Natural killer cell (primary cell): ENCODE measurements around the gene CHCHD5. TPM values are rescaled to one million over a fixed set of nuclear protein-coding genes. Genes with fewer than 3 reads are reported as not detected.

Experiments
- ATAC-seq, 3 donors: fragments of 150-1000 bp in 2 of 3; fragments of 200-7000 bp in 1 of 3; cut with Tn5 transposase; 1 replicate in 1 of 3; 2 replicates in 2 of 3; pipeline ENCODE4 v1.10.0; 2021; ENCODE audit warnings: mild to moderate bottlenecking in 2 of 3, moderate library complexity in 2 of 3
- DNase-seq, 2 donors: peaks; one replicate each; pipeline versions ENCODE4 v3.0.0 to v3.0.0-alpha.2; 2013 to 2021; ENCODE audit warnings: mixed read lengths in 1 of 2
- H3K27ac ChIP-seq: one replicate; pipeline ENCODE4 v1.5.1; 2013; ENCODE audit warnings: mild to moderate bottlenecking, low read length
- H3K27me3 ChIP-seq: one replicate; pipeline ENCODE4 v1.6.1; 2013; ENCODE audit warnings: low read length; ENCODE audit not compliant: control insufficient read depth, insufficient read depth
- H3K36me3 ChIP-seq: one replicate; pipeline ENCODE4 v1.6.1; 2013; ENCODE audit warnings: low read length; ENCODE audit not compliant: control insufficient read depth, insufficient read depth
- H3K4me1 ChIP-seq: one replicate; pipeline ENCODE4 v1.6.1; 2013; ENCODE audit warnings: low read length; ENCODE audit not compliant: control insufficient read depth, insufficient read depth
- H3K4me3 ChIP-seq: one replicate; pipeline ENCODE4 v1.5.1; 2013; ENCODE audit warnings: low read length
- H3K9me3 ChIP-seq: one replicate; pipeline ENCODE4 v1.6.1; 2013; ENCODE audit warnings: low read length; ENCODE audit not compliant: control insufficient read depth, insufficient read depth
- H3K27ac Mint-ChIP-seq, 2 donors: one replicate each; pipeline ENCODE4 v1.8.0; 2022; ENCODE audit warnings: mild to moderate bottlenecking in 2 of 2, mixed read lengths in 2 of 2, moderate library complexity in 1 of 2
- H3K27me3 Mint-ChIP-seq, 2 donors: one replicate each; pipeline ENCODE4 v1.8.0; 2022; ENCODE audit warnings: low read depth in 2 of 2, mixed read lengths in 2 of 2
- H3K36me3 Mint-ChIP-seq: one replicate; pipeline ENCODE4 v1.8.0; 2022; ENCODE audit warnings: mixed read lengths
- H3K4me1 Mint-ChIP-seq, 2 donors: one replicate each; pipeline ENCODE4 v1.8.0; 2022; ENCODE audit warnings: mixed read lengths in 2 of 2
- H3K4me3 Mint-ChIP-seq: one replicate; pipeline ENCODE4 v1.8.0; 2022; ENCODE audit warnings: mild to moderate bottlenecking, moderate library complexity, mixed read lengths
- H3K9me3 Mint-ChIP-seq, 2 donors: one replicate each; pipeline ENCODE4 v1.8.0; 2022; ENCODE audit warnings: mixed read lengths in 2 of 2
- CTCF ChIP-seq: fragments of 200-600 bp; IDR thresholded peaks from one replicate; pipeline ENCODE4 v1.8.0; 2022; ENCODE audit warnings: antibody characterized with exemption
- WGBS: methylation state at CpG from one replicate; pipeline ENCODE4 v1.1.7; 2013; ENCODE audit warnings: missing lambda C conversion rate; ENCODE audit not compliant: insufficient coverage; 5-methylcytosine and 5-hydroxymethylcytosine counted together
- intact Hi-C: fragments of 100-400 bp; cut with micrococcal nuclease; formaldehyde crosslinking; loops from one replicate; pipeline ENCODE4 v1.14.2; 2022
- total RNA-seq, 4 donors: library from RNA; stranded (reverse); fragments of 120-200 nt in 1 of 4; gene quantifications; one replicate each; pipeline versions ENCODE4 v1.2.3 to v1.2.4, GENCODE V29; 2013 to 2022

CHCHD5 gene
- total RNA-seq, 3 donors from 2014 or later (not counting 1 experiment from before 2014, with no cell fraction given), result 21.9 to 24.1 (median 22.4) TPM

- intact Hi-C loops, result loop anchor here (1.0 to 5.0 kb wide), 4 partner anchors 65 to 325 kb away; partner anchors contain the start of genes SLC20A1, TTL and ZC3H8
- H3K27ac ChIP-seq, result no peak overlapping the region
- H3K36me3 Mint-ChIP-seq, result no peaks in the 10 kb centered on the region
- peak; percentile 49 for TF ChIP-seq CTCF
- WGBS, result 44% methylated on average over 10 of the region's 10 CpGs
- peak overlapping the region; percentile 42 for H3K4me3 Mint-ChIP-seq
- peaks cover 31 to 33% of the 10 kb centered on the region in 2 donors for H3K4me1 Mint-ChIP-seq
- no peaks in the 10 kb centered on the region for H3K27me3 Mint-ChIP-seq
- no peaks in the 10 kb centered on the region for H3K9me3 ChIP-seq
- ATAC-seq (peak; percentile 28 to 55 (median 42)), DNase-seq (peak in 1 of 2 donors; percentile 77)
- peaks cover 5% of the 10 kb centered on the region for H3K36me3 ChIP-seq
- no peak overlapping the region for H3K4me3 ChIP-seq
- no peaks in the 10 kb centered on the region for H3K9me3 Mint-ChIP-seq
- no peaks in the 10 kb centered on the region for H3K27me3 ChIP-seq
- H3K4me1 ChIP-seq, result peaks cover 27% of the 10 kb centered on the region
- H3K27ac Mint-ChIP-seq, result peak overlapping the region; percentile 95 to 98
Observed at GRCh38 chr2:112582314-112582746, 2.1 kb upstream of the CHCHD5 start.

- DNase-seq (peak in 1 of 2 donors; percentile 49), ATAC-seq (no peak)
- Mint-ChIP-seq H3K36me3 (no peaks in the 10 kb centered on the region), H3K4me1 (peaks cover 31 to 37% of the 10 kb centered on the region in 2 donors), H3K4me3 (peak overlapping the region; percentile 97), H3K9me3 (no peaks in the 10 kb centered on the region), H3K27ac (peak overlapping the region; percentile 95 to 98), H3K27me3 (no peaks in the 10 kb centered on the region)
- Histone ChIP-seq H3K27ac (peak overlapping the region; percentile 96), H3K27me3 (no peaks in the 10 kb centered on the region), H3K9me3 (no peaks in the 10 kb centered on the region), H3K4me1 (peaks cover 27% of the 10 kb centered on the region), H3K36me3 (peaks cover 6% of the 10 kb centered on the region), H3K4me3 (peak overlapping the region; percentile 94)
- intact Hi-C loops, result loop anchor here (1.0 to 5.0 kb wide), 4 partner anchors 41 to 326 kb away; partner anchors contain the start of genes POLR1B, SLC20A1 and ZC3H8
- 64% methylated on average over 19 of the region's 19 CpGs for WGBS
- TF ChIP-seq CTCF, result no peak
Observed at GRCh38 chr2:112583497-112584133, 794 bp upstream of the CHCHD5 start.

- H3K9me3 Mint-ChIP-seq, result no peaks in the 10 kb centered on the region
- WGBS, result 63% methylated on average over 3 of the region's 3 CpGs
- peaks cover 27% of the 10 kb centered on the region for H3K4me1 ChIP-seq
- H3K36me3 ChIP-seq, result peaks cover 14% of the 10 kb centered on the region
- H3K36me3 Mint-ChIP-seq, result no peaks in the 10 kb centered on the region
- H3K4me3 ChIP-seq, result peak overlapping the region; percentile 94
- H3K4me1 Mint-ChIP-seq, result peaks cover 31 to 38% of the 10 kb centered on the region in 2 donors
- peak overlapping the region; percentile 97 for H3K4me3 Mint-ChIP-seq
- no peaks in the 10 kb centered on the region for H3K27me3 Mint-ChIP-seq
- H3K27me3 ChIP-seq, result no peaks in the 10 kb centered on the region
- ATAC-seq, result no peak
- no peaks in the 10 kb centered on the region for H3K9me3 ChIP-seq
- peak overlapping the region; percentile 96 for H3K27ac ChIP-seq
- no peak for DNase-seq
- intact Hi-C loops, result loop anchor here (1.0 to 5.0 kb wide), 4 partner anchors 43 to 328 kb away; partner anchors contain the start of genes POLR1B, SLC20A1 and ZC3H8
- H3K27ac Mint-ChIP-seq, result peak overlapping the region; percentile 95 to 98
- TF ChIP-seq CTCF, result no peak
Observed at GRCh38 chr2:112584891-112585250, 462 bp downstream of the CHCHD5 start.
